NCI-H2171 (cell line): ENCODE measurements around the gene SYNGAP1.
"Not testable (repeated sequence)": the region's sequence is repeated elsewhere in the genome, so short reads cannot be mapped to it uniquely, and the experiment has no call there.

Experiments
- DNase-seq: peaks from one replicate; lab custom pipeline; 2025; lab: John Stamatoyannopoulos, UW

Gene SYNGAP1

DNA sequence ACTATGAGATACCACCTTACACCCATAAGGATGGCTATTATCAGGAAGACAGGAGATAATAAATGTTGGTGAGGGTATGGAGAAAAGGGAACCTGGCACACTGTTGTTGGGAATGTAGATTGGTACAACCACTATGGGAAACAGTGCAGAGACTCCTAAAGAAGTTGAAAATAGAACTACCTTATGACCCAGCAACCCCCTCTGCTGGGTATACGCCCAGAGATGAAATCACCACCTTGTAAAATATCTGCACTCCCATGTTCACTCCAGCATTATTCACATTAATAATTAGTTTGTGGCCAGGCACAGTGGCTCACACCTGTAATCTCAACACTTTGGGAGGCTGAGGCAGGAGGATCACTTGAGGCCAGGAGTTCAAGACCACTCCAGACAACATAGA is 61.3 kb downstream of the SYNGAP1 start:
- no peak for DNase-seq

DNA sequence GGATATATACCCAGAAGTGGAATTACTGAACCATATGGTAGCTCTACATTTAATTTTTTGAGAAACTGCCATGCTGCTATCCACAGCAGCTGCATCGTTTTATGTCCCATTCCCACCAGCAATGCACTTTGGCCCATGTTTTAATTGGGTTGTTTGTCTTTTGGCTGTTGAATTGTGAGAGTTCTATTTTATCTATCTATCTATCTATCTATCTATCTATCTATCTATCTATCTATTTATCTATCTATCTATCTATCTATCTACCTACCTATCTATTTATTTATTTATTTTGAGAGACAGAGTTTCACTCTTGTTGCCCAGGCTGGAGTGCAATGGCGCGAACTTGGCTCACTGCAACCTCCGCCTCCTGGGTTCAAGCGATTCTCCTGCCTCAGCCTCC is 62.8 kb downstream of the SYNGAP1 start:
- DNase-seq = not testable (repeated sequence)

GRCh38 chr6:33483678-33484077 is 63.8 kb downstream of the SYNGAP1 start:
- no peak for DNase-seq

- DNase-seq = not testable (repeated sequence)
Observed at GRCh38 chr6:33484673-33485262, 64.9 kb downstream of the SYNGAP1 start.

DNA sequence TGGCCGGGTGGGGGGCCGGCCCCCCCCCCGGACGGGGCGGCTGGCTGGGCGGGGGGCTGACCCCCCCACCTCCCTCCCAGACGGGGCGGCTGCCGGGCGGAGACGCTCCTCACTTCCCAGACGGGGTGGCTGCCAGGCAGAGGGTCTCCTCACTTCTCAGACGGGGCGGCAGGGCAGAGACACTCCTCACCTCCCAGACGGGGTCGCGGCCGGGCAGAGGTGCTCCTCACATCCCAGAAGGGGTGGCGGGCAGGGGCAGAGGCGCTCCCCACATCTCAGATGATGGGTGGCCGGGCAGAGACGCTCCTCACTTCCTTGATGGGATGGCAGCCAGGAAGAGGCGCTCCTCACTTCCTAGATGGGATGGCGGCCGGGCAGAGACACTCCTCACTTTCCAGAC is 65.8 kb downstream of the SYNGAP1 start:
- DNase-seq = not testable (repeated sequence)

- DNase-seq = no peak
Observed at GRCh38 chr6:33488339-33488738, 68.5 kb downstream of the SYNGAP1 start.

DNA sequence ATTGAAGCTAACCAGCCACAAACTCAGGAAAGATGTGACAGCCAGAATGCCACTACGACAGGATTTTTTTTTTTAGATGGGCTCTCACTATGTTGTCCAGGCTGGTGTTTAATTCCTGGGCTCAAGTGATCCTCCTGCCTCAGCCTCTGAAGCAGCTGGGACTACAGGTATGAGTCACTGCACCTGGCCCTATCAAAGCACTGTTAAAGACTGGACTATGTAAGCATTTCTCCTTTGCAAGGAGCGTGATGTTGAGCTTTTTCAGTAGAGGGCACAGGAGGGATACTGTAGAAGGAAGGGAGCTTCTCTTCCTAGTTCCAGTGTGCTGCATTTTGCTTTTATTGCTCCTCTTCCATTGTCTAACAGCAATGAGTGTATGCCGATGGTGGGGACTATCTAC is 70.3 kb downstream of the SYNGAP1 start:
- no peak for DNase-seq

- DNase-seq = no peak
Observed at GRCh38 chr6:33490621-33491020, 70.8 kb downstream of the SYNGAP1 start.

- no peak for DNase-seq
Observed at GRCh38 chr6:33492093-33492492, 72.2 kb downstream of the SYNGAP1 start.

DNA sequence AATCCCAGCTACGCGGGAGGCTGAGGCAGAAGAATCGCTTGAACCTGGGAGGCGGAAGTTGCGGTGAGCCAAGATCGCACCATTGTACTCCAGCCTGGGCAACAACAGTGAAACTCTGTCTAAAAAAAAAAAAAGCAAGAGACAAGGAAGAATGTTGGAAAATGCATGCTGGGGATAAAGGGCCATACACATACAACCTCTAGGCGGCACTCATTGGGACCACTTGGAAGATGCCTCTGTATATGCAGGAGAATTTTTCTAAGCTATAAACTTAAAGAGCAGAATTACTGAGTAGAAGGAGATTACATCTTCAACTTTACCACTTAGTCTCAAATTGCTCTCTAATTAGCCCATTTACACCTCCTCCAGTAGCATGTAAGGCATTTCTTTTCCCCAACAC is 77.3 kb downstream of the SYNGAP1 start:
- DNase-seq = no peak

- no peak for DNase-seq
Observed at GRCh38 chr6:33502486-33502885, 82.6 kb downstream of the SYNGAP1 start.

DNA sequence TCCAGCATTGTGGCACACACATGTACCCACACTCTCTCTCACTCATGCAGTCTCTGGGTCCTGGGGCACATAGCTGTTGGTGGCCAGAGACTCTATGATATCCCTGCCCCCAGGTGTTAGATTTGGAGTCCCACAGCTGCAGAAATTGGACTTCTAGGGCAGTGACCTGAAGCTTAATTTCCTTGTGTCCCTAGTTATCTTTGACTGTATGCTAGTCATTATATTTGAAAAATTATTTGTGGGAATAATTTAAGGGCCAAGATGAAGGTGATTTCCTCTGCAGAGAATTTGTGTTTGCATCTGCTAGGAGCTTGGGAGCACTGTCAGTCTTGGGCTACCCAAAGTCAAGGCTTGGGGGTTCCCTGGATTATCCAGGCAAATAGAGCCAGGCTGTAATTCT is 84.6 kb downstream of the SYNGAP1 start:
- DNase-seq = no peak
